Activated T-cell treated with anti-CD3 and anti-CD28 coated beads for 1 hour (primary cell): Measurements from ENCODE around the gene LY6G5C.
A peak's percentile ranks its signal among the peaks of the same experiment; 100 is the strongest.

Source experiments
- DNase-seq: peaks from one replicate; pipeline ENCODE4 v3.0.0-alpha.2; 2020; ENCODE audit warnings: low read depth

LY6G5C gene

DNA sequence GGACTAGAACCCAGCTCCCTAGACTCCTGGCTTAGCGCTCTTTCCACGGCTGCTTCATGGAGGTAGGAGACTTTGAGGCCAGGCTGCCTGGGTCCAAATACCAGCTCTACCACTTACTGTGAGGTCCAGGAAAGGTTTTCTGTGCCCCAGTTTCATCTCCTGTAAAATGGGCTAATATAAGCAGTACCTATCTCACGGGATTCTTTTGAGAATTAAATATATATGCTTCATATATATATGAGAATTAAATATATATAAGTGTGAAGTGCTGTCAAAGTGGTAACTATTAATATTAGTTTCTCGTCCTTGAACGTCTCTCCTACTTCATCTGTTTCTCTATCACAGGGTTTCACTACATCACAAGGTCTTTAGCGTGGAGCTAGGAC lies 10.2 kb upstream of the LY6G5C start:
- no peak for DNase-seq

DNA sequence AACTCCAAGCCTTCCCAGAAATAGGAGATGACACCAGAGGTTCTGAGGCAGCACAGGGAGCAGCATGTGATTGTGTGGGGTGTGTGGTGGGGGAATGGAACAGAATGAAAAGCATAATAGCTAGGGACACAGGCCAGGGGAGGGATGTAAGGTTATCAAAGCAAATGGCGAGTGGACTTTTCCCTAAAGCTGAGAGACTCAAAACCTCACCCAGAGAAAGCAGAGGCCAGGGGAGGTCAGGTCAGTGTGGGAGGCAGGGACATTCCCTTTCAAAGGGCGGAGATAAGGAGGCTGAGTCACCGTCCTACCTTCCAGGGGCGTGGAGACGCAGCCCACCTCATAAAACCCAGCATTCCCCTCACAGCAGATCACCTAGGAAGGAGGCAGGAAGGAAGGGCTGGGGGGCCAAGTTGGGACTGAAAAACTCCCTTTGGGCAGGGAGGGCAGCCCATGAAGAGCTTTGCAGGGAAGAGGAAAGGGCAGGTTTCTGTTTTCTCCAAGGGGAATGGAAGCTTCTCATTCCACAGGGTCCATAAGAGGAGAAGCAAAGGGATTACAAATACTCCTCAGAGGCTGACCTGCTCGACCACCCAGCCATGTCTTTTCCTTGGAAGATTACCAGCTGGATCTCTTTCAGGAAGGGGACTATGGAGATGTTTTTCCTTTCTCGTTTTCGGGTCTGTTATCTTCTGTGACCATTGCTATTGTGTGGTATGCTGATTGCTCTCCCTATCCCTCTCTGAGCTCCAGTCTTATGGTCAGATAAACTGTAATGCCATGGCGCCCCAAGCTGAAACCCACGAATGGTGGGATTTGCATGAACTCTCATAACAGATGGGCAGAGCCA lies 9.6 kb upstream of the LY6G5C start:
- DNase-seq = no peak

DNA sequence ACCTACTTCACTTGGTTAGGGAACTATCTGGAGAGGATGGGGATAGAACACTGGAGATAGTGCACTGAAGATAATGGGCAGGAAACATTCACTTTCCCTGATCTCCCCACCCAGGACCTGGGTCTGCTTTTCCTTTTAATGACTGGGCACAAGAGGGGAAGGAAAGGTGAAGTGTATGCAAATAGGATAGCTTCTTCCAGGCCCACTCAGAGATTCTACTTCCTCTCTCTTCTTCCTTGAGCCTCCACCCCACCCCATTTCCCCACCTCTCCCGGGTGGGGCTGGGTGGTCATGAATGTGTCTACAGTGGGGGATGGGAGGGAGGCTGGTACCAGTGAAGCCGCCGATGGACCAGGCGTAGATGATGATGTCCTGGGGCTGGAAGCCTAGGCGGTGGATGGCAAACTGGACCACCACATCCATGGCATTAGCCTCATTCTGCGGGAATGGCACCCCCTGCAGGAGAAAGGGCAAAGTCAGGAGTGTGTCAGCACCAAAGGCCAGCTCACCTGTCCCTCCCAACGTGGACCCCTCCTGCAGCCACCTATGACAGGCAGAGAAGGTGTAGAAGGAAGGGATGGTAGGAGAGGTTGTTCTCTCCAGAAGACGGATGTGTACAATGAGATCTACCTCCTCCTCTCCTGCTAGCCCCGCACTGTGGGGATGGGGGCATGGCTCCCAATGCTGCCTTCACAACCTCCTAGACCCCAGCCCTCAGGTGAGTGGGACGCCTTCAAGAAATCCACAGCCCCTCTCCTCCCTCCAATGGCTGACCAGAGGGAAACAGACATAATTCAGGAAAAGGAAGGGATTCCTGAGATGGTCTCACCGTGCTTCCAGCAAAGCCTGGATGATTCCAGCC lies 8.6 kb upstream of the LY6G5C start:
- no peak for DNase-seq

GRCh38 chr6:31687860-31688693 lies 7.2 kb upstream of the LY6G5C start:
- DNase-seq = no peak

DNA sequence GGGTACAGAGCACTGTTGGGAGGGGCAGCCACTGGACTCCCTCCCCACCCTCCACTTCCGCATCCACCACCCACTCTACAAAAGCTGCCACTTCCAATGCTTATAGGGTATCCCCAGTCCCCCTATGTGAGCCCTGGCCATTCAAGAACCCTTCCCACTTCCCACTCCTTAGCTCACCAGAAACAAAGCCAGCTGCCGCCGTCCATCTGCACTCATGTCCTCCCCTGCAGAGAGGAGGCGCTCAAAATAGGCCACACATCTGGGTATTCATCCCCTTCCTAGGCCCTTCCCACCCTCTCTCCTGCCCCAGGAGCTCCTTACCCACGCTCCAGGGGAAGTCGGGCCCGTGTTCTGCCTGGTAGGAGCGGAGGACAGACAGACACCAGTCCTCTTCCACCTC lies 6.5 kb upstream of the LY6G5C start:
- DNase-seq = no peak

DNA sequence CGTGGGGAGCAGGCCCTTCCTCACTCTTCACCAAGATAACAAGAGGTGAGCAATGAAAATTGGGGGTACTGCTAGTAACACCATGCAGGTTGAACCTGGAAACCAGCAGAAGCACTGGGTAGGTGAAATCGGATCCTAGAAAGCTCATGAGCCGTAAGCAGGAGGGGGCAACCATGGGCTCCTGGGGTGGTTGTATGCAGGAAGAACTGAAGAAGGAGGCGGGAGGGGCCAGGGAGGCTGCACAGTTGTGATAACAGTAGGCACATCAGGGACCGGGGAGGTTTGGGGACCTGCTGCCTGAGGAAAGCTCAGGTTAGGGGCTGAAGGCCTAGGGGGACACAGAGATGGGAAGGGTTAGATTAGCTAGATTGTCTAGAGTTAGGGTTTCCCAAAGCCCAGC lies 5.6 kb upstream of the LY6G5C start:
- no peak for DNase-seq

GRCh38 chr6:31683591-31683990 lies 2.7 kb upstream of the LY6G5C start:
- no peak for DNase-seq

- no peak for DNase-seq
Observed at GRCh38 chr6:31681135-31681671, 336 bp upstream of the LY6G5C start.

- DNase-seq = no peak
Observed at GRCh38 chr6:31677955-31678354, 2.9 kb downstream of the LY6G5C start.

DNA sequence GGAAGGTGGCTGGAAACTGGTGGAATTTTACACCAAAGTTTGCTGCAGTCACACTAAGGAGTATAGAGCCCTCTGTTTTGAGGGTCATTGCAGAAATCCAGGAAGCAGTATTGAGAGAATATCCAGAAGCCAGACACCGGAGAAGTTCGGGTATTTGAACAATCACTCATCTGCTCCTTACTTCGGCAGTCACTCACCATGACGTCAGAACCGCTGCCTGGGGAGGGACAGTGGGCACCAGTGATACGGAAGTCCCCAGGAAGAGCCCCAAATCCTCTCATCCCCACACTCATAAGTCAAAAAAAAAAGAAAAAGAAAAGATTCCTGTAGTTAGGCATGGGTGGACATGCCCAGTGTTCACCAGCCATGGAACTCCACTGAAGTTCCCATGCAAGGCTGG lies 4.0 kb downstream of the LY6G5C start:
- DNase-seq = no peak

DNA sequence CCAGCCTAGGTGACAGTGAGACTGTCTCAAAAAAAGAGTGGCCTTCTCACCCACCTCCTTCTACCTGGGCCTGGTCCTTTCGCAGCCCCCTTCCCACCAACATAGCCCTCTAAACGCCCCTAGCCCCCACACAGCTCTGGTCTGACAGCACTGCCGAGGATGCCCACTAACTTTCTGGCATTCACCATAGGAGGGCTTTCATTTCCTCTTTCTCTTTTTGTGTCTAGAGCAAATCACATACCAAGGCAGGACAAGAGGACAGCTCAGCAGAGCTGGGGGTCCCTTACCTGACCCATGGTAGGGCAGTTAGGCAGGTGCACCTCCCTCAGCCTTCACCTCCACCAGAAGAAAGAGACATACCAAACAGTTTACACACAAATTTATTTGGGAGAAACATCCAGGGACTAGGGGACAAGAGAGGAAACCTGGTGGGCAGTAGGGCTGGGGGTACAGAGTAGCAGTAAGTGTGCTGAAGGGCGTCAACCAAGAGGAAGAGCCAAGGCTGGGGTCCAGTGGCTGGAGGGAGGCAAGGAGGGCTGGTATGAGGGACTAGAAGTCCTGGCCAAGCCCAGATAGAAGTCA lies 4.5 kb downstream of the LY6G5C start:
- DNase-seq = no peak

GRCh38 chr6:31669676-31670075 lies 11.2 kb downstream of the LY6G5C start, which contains the start of gene LY6G5B:
Gene LY6G5B (plus strand): TSS chr6:31669976. CDS start chr6:31670951, 975 bp downstream.
- no peak for DNase-seq

DNA sequence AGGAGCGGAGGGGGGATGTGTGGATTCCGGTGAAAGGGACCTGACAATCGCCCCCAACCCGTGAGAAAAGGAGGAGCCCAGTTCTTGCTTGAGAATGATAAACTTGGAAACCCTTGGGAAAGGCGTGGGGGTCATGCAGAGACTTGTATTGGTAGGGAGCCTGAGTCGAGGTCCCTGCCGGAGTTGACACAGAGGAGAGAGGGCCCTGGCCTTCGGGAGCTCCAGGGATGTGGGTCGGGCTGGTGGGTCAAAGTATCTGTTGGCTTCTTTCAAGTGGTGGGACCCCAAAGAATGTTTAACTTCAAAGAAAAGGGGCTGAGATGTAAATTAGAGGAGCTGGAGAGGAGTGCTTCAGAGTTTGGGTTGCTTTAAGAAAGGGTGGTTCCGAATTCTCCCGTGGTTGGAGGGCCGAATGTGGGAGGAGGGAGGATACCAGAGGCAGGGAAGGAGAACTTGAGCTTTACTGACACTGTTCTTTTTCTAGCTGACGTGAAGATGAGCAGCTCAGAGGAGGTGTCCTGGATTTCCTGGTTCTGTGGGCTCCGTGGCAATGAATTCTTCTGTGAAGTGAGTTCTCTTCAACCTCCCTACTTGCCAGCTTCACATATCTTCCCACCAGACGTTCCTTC lies 14.4 kb downstream of the LY6G5C start:
- no peak for DNase-seq

DNA sequence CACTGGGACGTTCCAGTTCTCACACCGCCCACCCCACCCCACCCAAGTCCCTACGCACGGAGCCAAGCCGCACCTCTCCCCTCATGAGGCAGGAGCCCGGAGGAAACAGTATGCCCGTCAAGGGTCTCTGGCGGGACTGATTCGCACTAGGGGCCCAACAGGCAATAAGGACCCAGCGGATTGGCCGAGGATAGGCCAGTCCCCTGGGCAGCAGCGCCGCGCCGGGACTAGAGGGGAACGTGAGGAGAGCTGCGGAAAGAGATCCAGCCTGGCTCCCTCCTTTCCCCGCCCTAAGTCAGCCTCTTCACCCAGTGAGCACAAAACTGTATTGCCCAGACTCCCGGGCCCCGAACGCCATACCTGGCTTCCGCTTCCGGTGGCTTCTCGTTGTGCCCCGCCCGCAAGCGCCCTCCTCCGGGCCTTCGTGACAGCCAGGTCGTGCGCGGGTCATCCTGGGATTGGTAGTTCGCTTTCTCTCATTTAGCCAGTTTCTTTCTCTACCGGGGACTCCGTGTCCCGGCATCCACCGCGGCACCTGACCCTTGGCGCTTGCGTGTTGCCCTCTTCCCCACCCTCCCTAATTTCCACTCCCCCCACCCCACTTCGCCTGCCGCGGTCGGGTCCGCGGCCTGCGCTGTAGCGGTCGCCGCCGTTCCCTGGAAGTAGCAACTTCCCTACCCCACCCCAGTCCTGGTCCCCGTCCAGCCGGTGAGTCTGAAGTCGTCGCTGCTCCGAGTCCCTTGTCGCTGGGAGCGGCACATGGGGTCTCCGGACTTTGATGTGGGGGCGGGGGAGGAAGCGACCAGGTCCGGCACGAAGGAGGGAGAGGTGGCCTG lies 15.1 kb downstream of the LY6G5C start, which contains the start of gene CSNK2B:
CSNK2B (plus strand) TSS at position 580 of the 836 bp plus-strand sequence. CDS start 752 bp downstream, outside the sequence.
- peak; percentile 95 for DNase-seq

DNA sequence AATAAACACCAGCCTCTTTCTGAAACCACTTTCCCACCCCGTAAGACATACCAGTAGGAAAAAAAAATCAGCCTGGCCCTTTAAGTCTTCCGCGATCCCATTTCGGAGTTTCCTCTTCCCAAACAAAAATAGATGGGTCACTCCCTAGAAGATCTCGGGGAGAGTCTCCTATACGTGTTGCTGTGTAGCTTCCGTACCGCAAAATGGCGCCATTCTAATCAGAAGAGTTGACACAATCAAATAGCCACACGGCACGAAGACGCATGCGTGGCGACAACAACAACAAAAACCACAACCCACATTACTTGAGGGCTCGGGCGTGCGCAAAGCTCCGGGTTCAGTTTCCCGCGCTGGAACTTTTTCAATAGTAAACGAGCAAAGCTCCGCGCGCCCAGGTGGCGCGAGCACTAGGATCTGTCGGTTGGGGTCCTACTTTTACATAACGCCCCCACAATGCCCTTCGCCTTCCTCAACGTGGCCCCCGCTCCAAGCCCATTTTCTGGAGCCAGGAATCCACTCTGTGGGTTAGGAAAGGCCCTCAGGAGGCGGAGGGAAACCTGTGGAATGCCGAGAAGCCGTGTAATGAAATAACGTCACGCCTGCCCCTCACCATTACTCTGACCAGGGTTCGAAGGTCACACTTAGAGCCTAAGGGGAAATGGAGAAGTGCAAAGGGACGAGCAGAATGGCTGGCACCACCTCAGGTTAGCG lies 15.9 kb downstream of the LY6G5C start, which contains the start of gene GPANK1:
GPANK1 (minus strand) TSS at position 208 of the 711 bp plus-strand sequence. CDS start 519 bp downstream, outside the sequence.
- DNase-seq = peak; percentile 86

GRCh38 chr6:31663961-31664789 lies 16.7 kb downstream of the LY6G5C start:
- DNase-seq = no peak

GRCh38 chr6:31663126-31663960 lies 17.5 kb downstream of the LY6G5C start:
- no peak for DNase-seq
